Activated CD4-positive, alpha-beta T cell treated with anti-CD3 and anti-CD28 coated beads for 1 hour (primary cell): ENCODE results near the gene CSPG4.

Experiments used
- DNase-seq: peaks from one replicate; pipeline ENCODE4 v3.0.0-alpha.2; 2020

Gene CSPG4

DNA sequence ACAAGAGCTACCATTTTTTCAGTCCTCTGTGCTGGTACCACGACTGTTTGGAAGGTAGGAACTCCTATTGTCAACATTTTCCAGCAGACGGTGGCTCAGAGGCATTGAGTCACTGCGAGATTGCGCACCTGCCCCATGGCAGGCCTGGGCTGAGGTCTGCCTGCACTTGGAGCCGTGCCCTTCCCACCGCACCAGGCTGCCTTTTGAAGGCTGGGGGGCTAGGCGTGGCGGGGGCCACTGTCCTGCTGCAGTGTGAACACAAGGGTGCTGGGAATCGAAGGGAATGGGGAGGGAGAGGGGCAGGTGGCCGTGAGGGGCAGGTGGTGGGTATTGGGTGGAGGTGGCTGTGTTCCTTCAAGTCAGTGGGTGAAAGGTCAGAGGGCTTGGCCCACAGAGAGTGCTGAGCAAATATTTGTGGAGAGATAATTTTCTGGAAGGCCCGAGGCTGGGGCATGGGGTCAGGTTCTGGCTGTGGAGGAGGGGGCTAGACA is 48.7 kb downstream of the CSPG4 start:
- no peak for DNase-seq

DNA sequence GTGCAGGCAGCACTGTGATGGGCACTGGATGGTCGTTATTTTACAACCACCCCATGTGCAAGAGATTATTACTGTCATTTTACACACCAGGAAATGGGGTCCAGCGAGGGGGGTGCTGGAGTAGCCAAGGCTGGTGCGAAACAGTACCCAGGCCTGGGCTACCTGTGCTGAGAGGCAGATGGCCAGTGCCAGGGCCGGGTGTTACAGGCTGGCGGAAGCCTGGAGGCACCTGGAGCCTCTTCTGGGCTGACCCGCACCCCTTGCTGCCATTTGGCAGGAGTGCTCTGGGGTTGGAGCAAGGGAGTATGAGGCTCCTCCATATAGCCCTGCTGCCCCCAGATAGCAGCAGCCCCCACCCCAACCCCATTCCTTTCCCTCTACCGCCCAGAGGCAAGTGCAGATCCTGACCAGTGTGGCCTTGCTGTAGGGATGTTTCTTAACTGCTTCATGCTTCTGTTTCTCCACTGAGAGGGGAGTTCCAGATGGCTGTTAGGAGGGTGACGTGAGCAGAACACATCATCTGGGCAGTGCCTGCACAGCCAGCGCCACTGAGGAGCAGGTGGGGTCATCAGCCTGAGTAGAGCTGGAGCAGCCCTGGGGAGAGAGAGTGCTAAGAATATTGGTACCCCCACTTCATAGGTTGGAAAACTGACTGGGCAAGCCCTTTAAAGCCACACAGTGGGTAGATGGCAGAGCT is 49.7 kb downstream of the CSPG4 start:
- DNase-seq: no peak

DNA sequence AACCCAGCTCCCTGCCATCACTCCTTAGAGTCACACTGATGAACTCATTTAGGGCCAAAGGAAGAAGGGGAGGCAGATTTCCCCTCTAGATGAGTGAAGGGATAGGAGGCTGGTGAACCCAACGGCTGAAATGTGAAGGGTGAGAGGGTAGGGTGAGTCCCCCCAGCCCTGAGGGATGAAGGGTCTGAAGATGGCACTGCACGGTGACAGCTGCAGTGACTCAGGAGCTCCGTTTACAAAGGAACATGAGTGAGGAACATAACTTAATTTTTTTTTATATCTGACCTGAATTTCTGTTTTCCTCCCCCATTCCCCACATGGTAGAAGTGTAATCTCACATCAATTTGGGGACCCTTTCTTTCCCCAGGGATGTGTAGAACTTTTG is 50.9 kb downstream of the CSPG4 start:
- no peak for DNase-seq

DNA sequence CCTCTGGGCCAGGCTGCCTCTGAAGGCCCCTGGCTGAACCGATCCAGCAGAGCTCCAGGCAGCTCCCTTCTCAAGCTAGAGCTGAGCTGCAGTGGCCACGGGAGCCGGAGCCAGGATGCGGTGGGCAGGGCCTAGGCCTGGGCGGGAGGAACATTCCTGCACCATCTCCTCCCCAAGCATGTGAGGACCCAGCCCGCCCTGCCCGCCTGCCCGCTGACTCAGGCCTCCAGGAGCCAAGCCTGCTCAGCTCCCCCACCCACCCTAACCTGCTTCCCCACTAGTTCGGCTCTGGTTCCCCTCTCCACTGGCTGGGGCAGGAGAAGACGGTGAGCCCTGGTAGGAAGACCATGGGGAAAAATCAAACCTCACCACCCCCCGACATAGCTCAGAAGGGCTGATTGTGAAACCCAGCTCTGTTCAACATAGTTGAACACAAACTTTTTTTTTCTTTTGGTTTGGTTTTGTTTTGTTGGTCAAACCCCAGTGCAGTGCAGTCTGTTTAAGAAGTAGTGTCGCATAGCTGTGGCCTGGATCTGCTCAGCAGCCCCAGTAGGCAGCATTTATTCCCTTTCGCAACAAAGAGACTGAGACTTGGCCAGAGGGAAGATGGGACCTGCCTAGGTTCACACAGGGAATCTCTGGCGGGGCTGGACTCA is 51.4 kb downstream of the CSPG4 start:
- DNase-seq: no peak

DNA sequence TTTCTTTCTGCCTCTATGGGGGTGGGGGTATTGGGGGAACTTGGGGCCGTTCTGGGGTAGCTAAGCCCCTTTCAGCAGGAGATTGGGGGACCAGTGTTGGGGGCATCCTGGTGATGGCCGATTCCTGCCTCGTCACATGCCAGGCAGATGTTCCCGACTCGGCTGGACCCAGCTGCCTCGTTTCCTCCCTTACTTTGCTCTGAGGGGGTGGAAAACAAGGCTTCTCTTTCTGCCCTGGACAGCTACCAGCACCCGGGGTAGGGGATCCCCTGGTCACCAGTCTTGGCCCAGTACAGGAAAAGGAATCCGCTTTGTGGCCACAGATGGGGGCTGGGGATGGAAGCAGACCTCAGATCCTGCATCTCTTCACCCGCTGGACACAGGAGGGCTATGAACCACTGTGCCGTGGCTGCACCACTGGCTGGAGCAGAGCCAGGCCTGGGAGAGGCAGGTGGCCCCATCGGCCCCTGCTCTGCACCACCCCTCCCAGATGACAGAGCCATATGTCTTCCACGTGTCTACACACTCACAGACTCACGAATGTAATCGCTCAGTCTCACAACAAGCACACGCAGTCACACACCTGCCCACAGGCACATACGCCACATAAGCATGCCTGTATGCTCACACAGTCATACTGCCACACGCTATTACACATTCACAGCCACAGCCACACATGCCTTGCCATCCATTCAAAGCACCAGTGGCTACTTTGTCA is 52.6 kb downstream of the CSPG4 start:
- no peak for DNase-seq

DNA sequence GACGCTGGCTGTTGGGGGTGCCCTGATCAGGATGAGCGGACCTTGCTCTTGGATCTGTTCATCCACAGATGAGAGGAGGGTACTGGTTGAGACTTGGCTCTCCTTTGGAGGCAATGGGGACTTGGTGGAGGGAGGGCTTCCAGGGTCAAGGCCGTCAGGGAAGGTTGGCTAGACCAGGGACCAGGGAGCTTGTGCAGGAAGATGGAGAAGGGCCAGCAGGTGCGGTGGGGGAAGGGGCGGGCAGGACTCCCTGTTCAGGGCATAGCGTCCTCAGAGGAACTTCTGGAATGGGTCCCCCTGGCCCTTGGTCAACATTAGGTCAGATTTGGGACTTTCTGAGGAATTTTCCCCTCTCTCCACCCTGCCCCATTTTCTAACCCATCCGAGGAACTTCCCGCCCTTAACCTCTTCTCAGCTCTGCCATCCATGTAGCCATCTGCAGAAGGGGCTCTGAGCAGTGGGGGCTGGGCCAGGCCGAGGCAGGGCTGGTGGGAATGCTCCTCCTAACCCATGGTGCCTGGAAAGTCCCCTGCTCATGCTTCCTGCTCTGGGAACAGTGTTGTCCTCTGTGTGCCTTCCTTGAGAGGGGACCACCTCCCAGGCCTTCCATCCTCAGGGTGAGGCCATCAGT is 53.4 kb downstream of the CSPG4 start:
- no peak for DNase-seq

DNA sequence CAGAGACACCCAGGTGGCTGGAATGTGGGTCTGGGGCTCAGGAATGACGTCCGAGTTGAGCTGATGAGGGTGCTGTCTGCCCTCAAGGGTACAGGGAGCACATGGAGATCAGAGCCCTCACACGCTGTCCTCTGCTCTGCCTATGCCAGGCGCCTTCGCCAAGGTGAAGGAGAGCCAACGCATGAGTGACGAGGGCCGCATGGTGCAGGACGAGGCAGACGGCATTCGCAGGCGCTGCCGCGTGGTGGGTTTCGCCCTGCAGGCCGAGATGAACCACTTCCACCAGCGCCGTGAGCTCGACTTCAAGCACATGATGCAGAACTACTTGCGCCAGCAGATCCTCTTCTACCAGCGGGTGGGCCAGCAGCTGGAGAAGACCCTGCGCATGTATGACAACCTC is 55.8 kb downstream of the CSPG4 start:
- DNase-seq: no peak

DNA sequence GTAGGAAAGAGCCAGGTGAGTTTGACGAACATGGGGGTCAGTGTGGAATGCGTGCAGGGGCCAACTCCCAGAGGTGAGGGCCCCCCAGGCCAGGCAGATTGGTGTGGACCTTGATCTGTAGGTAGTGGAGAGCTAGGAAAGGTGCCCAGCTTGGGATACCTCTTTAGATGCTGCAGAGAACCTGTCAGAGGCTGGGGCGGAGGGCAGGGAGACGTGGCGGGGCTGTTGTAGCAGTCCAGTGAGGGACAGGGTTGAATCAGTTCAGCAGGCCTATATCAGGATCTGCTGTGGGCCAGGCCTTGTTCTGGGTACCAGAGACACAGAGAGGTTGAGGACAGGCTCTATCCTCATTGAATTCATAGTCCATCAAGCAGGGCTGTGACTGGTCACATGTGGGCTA is 56.3 kb downstream of the CSPG4 start:
- no peak for DNase-seq

DNA sequence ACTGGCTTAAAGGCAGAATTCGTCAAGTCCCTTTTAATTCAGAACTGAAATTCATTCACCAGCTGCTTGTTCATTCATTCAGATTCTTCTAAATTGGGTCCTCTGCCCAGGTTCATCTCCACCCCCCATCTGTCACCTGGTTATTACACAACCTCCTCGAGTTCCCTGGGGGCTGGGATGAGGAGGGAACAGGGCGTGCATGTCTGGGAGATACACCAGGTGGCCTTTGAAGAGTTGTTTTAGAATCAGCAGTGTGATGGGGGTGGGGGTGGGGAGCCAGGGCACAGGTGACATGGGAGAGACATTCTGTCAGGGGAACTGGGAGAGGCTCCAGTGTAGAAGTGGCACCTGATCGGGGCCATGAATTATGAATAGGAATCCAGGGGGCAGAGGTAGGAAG is 56.7 kb downstream of the CSPG4 start:
- no peak for DNase-seq

DNA sequence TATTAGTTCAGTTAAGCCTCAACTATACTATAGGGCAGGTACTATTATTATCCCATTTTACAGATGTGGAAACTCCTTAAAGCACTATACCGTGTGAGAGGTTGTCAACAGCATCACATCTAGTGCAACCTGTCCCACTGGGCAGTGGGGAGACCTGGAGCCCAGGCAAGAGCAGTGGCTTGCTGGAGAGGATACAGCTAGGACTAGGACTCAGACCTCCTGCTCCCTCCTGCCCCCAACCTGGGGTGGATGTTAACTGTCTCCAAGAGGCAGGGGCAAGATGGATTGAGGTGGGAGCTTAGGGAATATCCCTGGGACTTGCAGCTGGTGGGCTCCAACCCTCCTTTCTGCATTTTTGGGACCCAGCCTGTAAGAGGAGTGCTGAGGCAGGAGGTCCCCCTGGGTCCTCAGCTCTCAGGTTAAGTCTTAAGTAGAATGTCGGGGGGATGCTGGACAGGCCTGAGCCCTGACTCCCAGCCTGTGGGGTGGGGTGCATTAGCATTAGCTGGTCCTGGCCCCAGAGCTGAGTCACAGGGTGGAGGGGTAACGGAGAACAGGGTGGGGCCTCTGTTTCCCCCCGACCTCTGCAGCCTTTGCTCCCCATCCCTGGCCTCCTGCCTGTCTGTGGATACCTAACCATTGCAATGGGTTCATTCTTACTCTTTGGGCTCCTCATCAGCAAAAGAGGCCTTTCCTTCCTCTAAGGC is 58.3 kb downstream of the CSPG4 start:
- DNase-seq: no peak

DNA sequence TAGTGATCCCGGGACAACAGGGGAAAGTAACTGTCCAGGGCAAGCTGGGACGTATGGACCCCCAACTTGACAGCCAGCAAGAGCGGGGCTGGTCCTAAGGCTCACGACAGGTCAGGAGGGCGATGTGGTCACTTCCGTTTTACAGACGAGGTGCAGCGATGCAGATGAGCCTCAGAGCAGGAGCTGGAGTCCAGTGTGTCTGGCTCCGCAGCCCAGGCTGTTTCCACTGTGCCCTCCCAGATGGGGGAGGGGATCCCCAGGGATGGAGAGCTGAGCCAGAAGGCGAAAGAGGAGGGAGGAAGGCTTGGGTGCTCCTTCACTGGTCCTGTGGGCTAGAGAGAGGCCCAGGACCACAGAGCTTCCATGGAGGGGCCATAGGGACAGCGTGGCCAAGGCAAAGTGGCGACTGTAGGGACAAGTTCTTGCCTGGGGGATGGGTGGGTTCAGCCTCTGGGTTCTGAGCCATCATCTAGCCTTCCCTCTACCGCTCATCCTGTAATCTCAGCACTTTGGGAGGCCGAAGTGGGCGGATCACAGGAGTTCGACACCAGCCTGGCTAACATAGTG is 59.2 kb downstream of the CSPG4 start:
- no peak for DNase-seq

DNA sequence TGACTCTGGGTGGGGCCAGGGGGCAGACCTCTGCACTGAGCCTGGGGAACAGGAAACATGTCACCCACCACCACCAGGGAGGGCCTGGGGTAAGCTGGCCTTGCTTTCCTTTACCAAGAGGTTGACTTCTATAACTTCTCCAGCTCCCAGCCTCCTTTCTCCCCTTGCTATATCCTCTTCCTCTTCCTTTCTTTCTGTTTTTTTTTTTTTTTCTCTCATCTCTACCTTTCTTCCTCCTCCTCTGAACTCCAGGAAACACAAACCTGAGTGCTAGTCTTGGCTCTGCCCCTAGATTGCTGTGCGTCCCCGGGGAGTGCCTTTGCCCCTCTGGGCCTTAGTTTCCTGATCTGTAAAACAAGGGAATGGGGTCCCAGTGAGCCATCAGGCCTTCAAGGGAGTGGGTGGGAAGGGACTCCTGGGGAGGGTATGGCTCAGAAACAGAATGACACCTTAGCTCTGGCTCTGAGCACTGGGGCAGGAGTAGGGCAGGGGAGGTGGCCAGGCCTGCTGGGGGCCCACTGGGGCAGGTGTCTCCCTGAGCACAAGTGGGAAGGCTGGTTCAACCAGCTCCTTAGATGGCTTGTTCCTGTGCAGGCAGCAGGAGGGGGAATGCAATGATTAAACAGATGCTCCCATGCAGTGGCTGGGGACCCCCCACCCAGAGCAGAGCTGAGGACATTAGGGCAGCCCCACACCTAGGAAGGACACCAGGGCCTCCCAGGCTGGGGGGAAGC is 60.7 kb downstream of the CSPG4 start:
- DNase-seq: no peak

DNA sequence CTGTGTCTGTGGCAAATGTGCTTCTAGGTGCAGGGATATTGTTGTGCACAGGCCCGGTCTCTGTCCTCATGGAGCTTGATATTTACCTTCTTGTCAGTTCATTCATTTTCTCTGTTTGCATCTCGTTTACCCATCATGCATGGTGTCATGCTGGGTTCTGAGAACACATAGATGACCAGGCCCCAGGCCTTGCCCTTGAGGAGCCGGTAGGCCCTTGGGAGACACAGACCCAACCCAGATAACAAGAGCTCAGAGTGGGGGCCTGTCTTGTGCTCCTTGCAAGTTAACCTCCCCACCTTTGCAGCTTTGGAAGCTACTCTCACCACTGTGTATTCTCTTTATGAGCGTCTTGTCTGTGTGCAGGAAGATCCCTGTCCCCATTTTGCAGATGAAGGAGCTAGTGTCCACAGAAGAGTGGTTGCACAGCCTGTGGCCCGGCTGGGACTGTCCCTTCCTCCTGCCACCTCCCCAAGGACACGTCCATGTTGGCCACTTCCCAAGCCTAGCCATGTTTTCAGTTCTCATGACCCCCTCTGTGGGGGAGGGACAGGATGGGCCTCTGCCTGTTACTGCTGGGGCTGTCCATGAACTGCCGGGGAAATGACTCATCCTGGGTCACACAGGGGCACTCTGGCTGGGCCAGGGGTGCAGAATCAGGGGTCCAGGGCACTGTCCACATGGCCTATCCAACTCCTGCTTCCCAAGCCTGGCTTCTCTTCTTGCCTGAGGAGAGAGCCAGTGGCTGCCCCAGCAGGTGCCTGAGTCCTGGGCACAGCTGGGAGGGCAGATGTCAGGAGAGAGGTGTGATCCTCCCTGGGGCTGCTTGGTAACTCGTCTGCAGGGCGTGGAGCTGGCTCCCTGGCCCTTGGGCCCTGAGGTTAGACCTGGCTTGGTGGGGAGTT is 61.5 kb downstream of the CSPG4 start:
- DNase-seq: no peak

DNA sequence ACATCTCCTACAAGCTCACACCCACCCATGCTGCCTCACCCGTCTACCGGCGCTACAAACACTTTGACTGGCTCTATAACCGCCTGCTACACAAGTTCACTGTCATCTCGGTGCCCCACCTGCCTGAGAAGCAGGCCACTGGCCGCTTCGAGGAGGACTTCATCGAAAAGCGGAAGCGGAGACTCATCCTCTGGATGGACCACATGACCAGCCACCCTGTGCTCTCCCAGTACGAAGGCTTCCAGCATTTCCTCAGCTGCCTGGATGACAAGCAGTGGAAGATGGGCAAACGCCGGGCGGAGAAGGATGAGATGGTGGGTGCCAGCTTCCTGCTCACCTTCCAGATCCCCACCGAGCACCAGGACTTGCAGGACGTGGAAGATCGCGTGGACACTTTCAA is 62.8 kb downstream of the CSPG4 start:
- DNase-seq: no peak

DNA sequence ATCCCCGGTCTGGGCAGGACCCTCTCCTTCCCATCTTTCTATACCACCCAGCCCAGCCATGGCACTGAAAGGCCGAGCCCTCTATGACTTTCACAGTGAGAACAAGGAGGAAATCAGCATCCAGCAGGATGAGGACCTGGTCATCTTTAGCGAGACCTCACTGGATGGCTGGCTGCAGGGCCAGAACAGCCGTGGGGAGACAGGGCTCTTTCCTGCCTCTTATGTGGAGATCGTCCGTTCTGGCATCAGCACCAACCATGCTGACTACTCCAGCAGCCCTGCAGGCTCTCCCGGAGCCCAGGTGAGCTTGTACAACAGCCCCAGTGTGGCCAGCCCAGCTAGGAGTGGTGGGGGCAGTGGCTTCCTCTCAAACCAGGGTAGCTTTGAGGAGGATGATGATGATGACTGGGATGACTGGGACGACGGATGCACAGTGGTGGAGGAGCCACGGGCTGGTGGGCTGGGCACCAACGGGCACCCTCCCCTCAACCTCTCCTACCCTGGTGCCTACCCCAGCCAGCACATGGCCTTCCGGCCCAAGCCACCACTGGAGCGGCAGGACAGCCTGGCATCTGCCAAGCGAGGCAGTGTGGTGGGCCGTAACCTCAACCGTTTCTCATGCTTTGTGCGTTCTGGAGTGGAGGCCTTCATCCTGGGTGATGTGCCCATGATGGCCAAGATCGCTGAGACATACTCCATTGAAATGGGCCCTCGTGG is 63.4 kb downstream of the CSPG4 start:
- no peak for DNase-seq

DNA sequence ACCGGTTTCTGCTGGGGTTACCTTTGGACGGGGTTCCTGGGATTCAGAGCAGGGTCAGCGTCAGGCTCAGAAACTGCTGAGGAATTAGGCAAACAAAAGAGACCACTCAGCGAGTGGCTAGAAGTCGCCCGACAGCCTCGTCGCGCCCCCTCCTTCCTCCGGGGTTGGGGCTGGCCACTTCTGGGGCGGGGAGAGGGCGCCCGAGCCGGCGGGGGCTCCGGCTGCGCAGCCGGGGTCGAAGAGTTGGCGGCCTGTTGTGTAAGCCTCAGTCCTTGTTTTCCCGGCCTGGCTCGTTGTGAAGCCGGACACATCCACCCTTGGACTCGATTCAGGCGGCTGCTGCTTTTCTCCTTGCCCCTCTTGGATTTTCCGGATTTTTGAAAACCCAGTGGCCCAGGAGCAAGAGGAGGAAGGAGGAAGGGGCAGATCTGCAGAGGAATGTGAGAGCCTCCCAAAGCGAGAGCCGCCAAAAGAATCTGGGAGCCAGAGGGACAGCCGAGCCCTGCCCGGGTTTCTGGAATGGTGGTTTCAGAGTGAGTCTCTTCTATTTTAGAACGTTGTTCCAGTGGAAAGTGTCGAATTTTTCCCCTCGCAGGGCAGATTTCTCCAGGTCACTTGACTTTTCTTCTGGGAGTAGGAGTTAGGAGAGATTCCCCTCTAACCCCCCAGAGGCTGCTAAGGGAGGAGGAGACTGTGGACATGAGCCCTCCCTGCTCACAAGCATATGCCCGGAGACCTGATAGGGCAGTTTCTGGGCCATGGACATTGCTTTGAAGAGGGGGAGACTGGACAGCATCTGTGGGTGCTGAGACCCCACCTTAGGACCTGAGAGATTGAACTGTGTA is 64.3 kb downstream of the CSPG4 start:
- no peak for DNase-seq

DNA sequence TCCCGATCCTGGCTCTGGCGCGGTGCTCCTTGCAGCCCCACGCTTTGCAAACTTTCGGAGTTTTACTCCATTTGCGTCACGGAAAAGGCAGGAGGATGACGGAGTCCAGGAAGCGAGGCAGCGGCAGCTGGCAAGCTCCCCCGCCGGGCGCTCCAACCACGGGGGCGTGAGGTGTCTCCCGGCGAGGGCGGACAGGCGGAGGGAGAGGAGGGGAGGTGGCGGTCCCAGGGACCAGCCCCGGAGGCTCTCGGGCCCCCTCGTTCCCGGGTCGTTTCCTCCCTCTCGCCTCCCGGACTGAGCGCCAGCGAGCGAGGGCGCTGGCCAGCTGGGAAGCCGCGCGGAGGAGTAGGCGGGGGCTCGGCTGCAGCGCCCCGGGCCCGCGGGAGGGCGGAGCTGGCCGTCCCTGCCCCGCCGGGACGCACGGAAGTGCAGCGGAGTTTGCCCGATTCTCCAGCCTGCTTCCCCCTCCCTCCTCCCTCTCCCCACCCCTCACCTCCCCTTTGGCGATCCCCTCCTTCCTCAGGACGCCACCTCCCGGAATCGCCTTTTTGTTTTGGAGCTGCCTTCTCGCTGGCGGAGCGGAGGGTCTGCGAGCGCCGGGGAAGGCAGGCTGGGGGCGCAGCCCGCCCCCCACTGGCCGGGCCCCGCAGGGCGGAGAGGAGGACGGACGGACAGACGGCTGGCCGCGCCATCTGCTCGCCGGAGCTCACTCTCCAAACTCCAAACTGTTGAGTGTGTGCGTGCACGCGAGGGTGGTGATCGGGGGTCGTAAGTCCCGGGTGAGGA is 65.1 kb downstream of the CSPG4 start, which contains the start of gene SNX33:
Gene SNX33 (plus strand): TSS at position 543 of the 786 bp plus-strand sequence. CDS start 1,191 bp downstream, outside the sequence.
- peak; percentile 44 for DNase-seq

DNA sequence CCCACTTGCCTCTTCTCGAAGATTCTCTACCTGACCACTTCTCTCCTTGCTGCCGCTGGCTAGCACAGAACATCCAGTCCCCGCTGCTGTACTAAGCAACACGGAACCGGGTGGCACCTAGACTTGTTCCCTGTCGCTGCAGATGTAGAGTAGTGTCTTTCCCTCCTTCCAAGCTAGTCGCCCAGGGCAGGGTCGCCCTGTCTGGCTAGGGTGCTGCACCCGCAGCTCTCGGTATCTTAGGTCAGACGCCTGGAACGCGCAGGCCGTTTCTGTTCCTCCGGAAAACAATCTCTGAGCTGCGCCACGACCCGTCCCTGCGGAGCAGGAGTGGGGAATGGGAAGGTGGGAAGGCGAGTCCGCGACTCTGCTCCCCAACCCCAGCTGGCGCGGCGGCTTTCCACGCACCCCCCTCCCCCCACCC is 65.7 kb downstream of the CSPG4 start:
- no peak for DNase-seq
